ENCODE data around the gene ZNF598.

DNA sequence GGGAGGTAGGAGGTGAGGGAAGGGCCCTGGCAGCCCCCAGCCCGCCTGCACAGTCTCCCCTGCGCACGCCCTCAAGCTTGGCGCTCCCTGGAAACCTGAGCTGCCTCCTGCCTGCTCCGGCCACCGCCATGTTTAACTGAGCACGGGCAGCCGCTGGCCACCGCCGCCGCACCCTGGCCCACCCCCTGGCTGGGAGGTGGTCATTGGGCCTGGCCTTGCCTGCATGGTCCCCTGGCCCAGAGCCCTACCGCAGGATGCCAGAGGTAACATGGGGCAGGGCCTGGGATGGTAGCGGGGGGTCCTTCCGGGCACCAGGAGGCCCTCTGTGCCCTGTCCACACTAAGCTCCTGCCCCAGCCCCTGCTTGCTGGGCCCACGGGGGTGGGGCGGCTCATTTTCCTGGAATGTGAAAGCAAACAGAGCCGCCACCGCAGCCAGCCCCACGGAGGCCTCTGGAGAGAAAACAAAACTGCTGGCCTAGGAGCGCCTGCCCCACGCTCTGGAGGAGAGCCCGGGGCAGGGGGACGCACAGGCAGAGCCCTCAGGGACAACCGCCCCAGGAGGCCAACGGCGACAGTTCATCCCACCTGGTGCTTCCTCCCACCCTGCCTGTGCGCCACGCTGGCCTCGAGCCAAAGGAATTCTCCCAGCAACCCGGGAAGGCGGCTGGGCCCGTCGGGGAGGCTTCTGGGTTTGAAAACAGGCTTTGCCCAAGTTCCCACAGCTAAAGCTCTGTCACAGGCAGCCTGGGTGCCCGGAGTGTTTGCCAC lies 26.0 kb upstream of the ZNF598 start:
- TF ChIP-seq, protein P1, sequence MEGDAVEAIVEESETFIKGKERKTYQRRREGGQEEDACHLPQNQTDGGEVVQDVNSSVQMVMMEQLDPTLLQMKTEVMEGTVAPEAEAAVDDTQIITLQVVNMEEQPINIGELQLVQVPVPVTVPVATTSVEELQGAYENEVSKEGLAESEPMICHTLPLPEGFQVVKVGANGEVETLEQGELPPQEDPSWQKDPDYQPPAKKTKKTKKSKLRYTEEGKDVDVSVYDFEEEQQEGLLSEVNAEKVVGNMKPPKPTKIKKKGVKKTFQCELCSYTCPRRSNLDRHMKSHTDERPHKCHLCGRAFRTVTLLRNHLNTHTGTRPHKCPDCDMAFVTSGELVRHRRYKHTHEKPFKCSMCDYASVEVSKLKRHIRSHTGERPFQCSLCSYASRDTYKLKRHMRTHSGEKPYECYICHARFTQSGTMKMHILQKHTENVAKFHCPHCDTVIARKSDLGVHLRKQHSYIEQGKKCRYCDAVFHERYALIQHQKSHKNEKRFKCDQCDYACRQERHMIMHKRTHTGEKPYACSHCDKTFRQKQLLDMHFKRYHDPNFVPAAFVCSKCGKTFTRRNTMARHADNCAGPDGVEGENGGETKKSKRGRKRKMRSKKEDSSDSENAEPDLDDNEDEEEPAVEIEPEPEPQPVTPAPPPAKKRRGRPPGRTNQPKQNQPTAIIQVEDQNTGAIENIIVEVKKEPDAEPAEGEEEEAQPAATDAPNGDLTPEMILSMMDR (IDR thresholded peaks at IDR 0.05) = no peak
- no peak for TF ChIP-seq POLR2A (IDR thresholded peaks at IDR 0.05)

Measured in testis (tissue), 2 donors.